Loucy (cell line): ENCODE data around the gene RNU1-1.
"Not testable (repeated sequence)": the region's sequence is repeated elsewhere in the genome, so short reads cannot be mapped to it uniquely, and the experiment has no call there.

ENCODE experiments used
- H2AFZ ChIP-seq: fragments of 200-600 bp; sonication (generic); 2 replicates; pipeline ENCODE4 v1.6.0; 2016; ENCODE audit warnings: antibody characterized with exemption, mild to moderate bottlenecking, low read length, moderate library complexity
- H3F3A ChIP-seq: fragments of 200-600 bp; 2 replicates; pipeline ENCODE4 v1.6.0; 2016; ENCODE audit warnings: antibody characterized with exemption, low read depth, mild to moderate bottlenecking
- H3K27me3 ChIP-seq: fragments of 200-600 bp; sonication (generic); 2 replicates; pipeline ENCODE4 v1.6.1; 2014; ENCODE audit warnings: low read length, mild to moderate bottlenecking; ENCODE audit not compliant: insufficient read depth, poor library complexity, severe bottlenecking
- H3K36me3 ChIP-seq: fragments of 200-600 bp; sonication (generic); 2 replicates; pipeline ENCODE4 v1.6.1; 2016; ENCODE audit warnings: low read length; ENCODE audit not compliant: insufficient read depth
- H3K4me1 ChIP-seq: fragments of 200-600 bp; sonication (generic); 2 replicates; pipeline ENCODE4 v1.5.1; 2014; ENCODE audit warnings: low read length, mild to moderate bottlenecking; ENCODE audit not compliant: insufficient read depth, poor library complexity, severe bottlenecking
- H3K4me2 ChIP-seq: fragments of 200-600 bp; sonication (generic); 2 replicates; pipeline ENCODE4 v1.6.0; 2014; ENCODE audit warnings: antibody characterized with exemption, low read length, low read depth, mild to moderate bottlenecking; ENCODE audit not compliant: poor library complexity, severe bottlenecking
- H3K4me3 ChIP-seq: fragments of 200-600 bp; sonication (generic); 2 replicates; pipeline ENCODE4 v1.5.1; 2014; ENCODE audit warnings: low read length, mild to moderate bottlenecking, mixed read lengths; ENCODE audit not compliant: poor library complexity, severe bottlenecking
- H3K79me2 ChIP-seq: fragments of 200-600 bp; sonication (generic); 2 replicates; pipeline ENCODE4 v1.6.1; 2014; ENCODE audit warnings: low read length; ENCODE audit not compliant: insufficient read depth
- H3K9ac ChIP-seq: fragments of 200-600 bp; sonication (generic); 2 replicates; pipeline ENCODE4 v1.6.0; 2014; ENCODE audit warnings: mild to moderate bottlenecking, low read depth, low read length, moderate library complexity; ENCODE audit not compliant: poor library complexity, severe bottlenecking
- H3K9me2 ChIP-seq: fragments of 200-600 bp; sonication (generic); replicated peaks from 2 replicates; pipeline ENCODE4 v1.6.1; 2016; ENCODE audit warnings: low read depth, low read length, mixed read lengths
- H3K9me3 ChIP-seq: fragments of 200-600 bp; sonication (generic); 2 replicates; pipeline ENCODE4 v1.6.1; 2014; ENCODE audit warnings: mild to moderate bottlenecking, antibody characterized with exemption, low read length, low read depth; ENCODE audit not compliant: insufficient read depth
- H4K20me1 ChIP-seq: fragments of 200-600 bp; sonication (generic); 2 replicates; pipeline ENCODE4 v1.6.0; 2014; ENCODE audit warnings: antibody characterized with exemption, low read length, mild to moderate bottlenecking; ENCODE audit not compliant: insufficient read depth, poor library complexity, severe bottlenecking

Gene RNU1-1

GRCh38 chr1:16512624-16513411 is 1.3 kb downstream of the RNU1-1 start:
- not testable (repeated sequence) for H3K79me2 ChIP-seq, H3K4me1 ChIP-seq, H2AFZ ChIP-seq, H3K36me3 ChIP-seq, H3F3A ChIP-seq, H3K4me3 ChIP-seq, H3K27me3 ChIP-seq, H4K20me1 ChIP-seq, H3K9me3 ChIP-seq, H3K9me2 ChIP-seq, H3K9ac ChIP-seq
- H3K4me2 ChIP-seq = peak overlapping the region; percentile 31

DNA sequence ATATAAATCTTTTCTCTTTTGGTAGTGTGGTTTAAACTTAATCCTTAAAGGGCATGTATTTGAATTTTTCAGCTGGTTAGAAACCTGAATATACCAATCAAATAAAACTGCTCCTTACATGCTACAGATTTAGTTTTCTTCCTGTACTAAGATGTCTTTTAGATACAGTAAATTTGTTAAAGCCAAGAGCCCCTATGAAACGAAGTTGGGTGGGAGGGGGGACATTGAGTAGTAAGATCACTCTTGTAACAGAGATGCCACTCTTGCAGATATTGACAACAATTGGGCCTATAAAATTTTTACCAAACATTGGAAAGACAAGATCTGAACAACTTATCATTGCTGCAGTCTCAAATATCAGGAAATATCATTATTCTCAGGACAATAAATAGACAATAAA is 2.2 kb downstream of the RNU1-1 start:
- H2AFZ ChIP-seq, H3K4me2 ChIP-seq, H3K27me3 ChIP-seq, H3K9me2 ChIP-seq, H3K9me3 ChIP-seq, H3K9ac ChIP-seq, H3K36me3 ChIP-seq, H3F3A ChIP-seq, H4K20me1 ChIP-seq, H3K4me1 ChIP-seq, H3K4me3 ChIP-seq, H3K79me2 ChIP-seq: not testable (repeated sequence)

DNA sequence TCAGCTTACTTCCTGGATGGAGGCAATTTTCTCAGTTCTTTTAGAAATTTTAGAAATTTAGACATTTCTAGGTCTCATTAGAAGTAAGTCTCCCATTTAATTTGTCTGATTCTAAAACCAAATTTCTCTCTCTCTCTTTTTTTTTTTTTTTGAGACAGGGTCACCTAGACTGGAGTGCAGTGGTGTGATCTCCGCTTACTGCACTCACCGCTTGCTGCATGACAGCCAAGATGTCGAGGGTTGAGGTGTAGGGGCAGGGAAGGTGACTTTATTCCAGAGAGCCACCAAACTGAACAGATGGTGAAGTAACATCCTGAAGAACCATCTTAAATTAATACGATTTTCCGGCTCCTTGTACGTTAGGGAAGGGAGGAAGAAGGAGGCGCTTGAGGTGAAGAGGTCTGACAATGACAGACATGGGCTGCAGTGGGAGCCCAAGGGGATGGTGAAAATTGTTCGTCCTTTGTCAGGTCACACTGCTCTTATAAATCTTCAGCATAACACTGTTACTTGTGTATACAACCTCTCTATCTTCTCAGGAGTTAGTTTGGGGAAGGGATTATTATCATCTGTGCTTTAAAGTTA is 5.1 kb downstream of the RNU1-1 start:
- not testable (repeated sequence) for H3K79me2 ChIP-seq, H3K4me2 ChIP-seq, H3K4me3 ChIP-seq, H3K36me3 ChIP-seq, H3F3A ChIP-seq, H3K9ac ChIP-seq, H3K9me3 ChIP-seq, H3K4me1 ChIP-seq, H3K9me2 ChIP-seq, H2AFZ ChIP-seq, H4K20me1 ChIP-seq, H3K27me3 ChIP-seq

GRCh38 chr1:16506364-16507136 is 7.5 kb downstream of the RNU1-1 start:
- not testable (repeated sequence) for H3K79me2 ChIP-seq, H2AFZ ChIP-seq, H3K36me3 ChIP-seq, H3K4me3 ChIP-seq, H3K9ac ChIP-seq, H3K9me2 ChIP-seq, H3K9me3 ChIP-seq, H4K20me1 ChIP-seq, H3K27me3 ChIP-seq, H3F3A ChIP-seq, H3K4me2 ChIP-seq, H3K4me1 ChIP-seq

- H3K79me2 ChIP-seq, H3K4me3 ChIP-seq, H3K9me2 ChIP-seq, H3F3A ChIP-seq, H3K27me3 ChIP-seq, H3K9ac ChIP-seq, H3K4me1 ChIP-seq, H4K20me1 ChIP-seq, H3K9me3 ChIP-seq, H3K36me3 ChIP-seq, H2AFZ ChIP-seq, H3K4me2 ChIP-seq: not testable (repeated sequence)
These were observed 8.2 kb downstream of the RNU1-1 start for GRCh38 chr1:16505870-16506269.
